ENCODE data around the gene RERE. TPM values are rescaled to one million over a fixed set of nuclear protein-coding genes. Genes with fewer than 3 reads are reported as not detected.

The RERE gene
- polyA plus RNA-seq, 1 of the 3 experiments (the other 2 are of a cell fraction), result 8.1 TPM

DNA sequence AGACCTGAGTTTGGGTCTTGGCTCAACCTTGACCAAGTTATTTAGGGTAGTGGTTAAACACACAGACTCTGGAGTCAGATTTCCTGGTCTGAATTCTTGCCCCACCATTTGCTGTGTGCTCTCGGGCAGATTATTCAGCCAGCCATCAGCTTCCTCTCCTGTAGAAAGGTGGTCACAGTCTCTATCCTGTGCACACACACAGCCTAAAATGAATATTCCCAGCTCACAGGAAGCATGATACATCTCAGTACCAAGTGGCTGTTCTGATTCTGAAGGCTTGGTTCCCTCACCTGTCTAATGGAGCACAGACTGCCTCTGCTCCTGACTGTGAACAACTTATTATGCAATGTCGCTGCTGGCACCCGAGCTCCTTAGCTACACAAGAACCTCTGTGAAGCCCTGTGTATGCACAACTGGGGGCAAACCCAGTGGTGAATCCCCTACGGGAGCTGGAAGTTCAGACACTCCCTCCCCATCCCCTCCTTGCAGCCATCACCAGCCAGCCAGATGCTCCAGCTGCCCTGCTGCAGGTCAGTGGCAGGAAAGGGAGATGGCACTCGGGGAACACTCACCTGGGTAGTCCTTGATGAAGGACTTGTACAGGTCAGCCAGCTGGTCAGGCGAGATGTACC is 47.4 kb upstream of the RERE start:
- peaks cover 91% of the 10 kb centered on the region for H4K20me1 ChIP-seq (ENCODE audit: insufficient read depth)
- no peak overlapping the region for H3K4me3 ChIP-seq (ENCODE audit: low read depth in 2 of 2, low read length in 1 of 2)
- TF ChIP-seq NFIC (IDR thresholded peaks at IDR 0.05; ENCODE audit: borderline replicate concordance), result no peak
- no peak for TF ChIP-seq CHD2 (IDR thresholded peaks at IDR 0.05; ENCODE audit: low read length, partially characterized antibody)
- no peak for TF ChIP-seq SMC3 (IDR thresholded peaks at IDR 0.05; ENCODE audit: low read depth, low read length)
- TF ChIP-seq, protein P1, sequence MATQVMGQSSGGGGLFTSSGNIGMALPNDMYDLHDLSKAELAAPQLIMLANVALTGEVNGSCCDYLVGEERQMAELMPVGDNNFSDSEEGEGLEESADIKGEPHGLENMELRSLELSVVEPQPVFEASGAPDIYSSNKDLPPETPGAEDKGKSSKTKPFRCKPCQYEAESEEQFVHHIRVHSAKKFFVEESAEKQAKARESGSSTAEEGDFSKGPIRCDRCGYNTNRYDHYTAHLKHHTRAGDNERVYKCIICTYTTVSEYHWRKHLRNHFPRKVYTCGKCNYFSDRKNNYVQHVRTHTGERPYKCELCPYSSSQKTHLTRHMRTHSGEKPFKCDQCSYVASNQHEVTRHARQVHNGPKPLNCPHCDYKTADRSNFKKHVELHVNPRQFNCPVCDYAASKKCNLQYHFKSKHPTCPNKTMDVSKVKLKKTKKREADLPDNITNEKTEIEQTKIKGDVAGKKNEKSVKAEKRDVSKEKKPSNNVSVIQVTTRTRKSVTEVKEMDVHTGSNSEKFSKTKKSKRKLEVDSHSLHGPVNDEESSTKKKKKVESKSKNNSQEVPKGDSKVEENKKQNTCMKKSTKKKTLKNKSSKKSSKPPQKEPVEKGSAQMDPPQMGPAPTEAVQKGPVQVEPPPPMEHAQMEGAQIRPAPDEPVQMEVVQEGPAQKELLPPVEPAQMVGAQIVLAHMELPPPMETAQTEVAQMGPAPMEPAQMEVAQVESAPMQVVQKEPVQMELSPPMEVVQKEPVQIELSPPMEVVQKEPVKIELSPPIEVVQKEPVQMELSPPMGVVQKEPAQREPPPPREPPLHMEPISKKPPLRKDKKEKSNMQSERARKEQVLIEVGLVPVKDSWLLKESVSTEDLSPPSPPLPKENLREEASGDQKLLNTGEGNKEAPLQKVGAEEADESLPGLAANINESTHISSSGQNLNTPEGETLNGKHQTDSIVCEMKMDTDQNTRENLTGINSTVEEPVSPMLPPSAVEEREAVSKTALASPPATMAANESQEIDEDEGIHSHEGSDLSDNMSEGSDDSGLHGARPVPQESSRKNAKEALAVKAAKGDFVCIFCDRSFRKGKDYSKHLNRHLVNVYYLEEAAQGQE (IDR thresholded peaks at IDR 0.05; ENCODE audit: low read depth, low read length), result no peak
- no peak for TF ChIP-seq RAD21 (IDR thresholded peaks at IDR 0.05; ENCODE audit: low read length)
- no peak for TF ChIP-seq FOSL2 (IDR thresholded peaks at IDR 0.05; ENCODE audit: borderline replicate concordance, low read depth)
- TF ChIP-seq, protein P2, sequence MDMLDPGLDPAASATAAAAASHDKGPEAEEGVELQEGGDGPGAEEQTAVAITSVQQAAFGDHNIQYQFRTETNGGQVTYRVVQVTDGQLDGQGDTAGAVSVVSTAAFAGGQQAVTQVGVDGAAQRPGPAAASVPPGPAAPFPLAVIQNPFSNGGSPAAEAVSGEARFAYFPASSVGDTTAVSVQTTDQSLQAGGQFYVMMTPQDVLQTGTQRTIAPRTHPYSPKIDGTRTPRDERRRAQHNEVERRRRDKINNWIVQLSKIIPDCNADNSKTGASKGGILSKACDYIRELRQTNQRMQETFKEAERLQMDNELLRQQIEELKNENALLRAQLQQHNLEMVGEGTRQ (IDR thresholded peaks at IDR 0.05; ENCODE audit: borderline replicate concordance, low read depth, low read length), result no peak
- TF ChIP-seq RFX5 (IDR thresholded peaks at IDR 0.05; ENCODE audit: low read length), result no peak
- TF ChIP-seq, protein P3, sequence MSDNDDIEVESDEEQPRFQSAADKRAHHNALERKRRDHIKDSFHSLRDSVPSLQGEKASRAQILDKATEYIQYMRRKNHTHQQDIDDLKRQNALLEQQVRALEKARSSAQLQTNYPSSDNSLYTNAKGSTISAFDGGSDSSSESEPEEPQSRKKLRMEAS (IDR thresholded peaks at IDR 0.05; ENCODE audit: low read depth), result no peak
- TF ChIP-seq TAF1 (IDR thresholded peaks at IDR 0.05; ENCODE audit: borderline replicate concordance, low read depth, low read length), result no peak
- TF ChIP-seq GATA2 (CRISPR knock-in tag; IDR thresholded peaks at IDR 0.05), result no peak
- TF ChIP-seq, protein P4, sequence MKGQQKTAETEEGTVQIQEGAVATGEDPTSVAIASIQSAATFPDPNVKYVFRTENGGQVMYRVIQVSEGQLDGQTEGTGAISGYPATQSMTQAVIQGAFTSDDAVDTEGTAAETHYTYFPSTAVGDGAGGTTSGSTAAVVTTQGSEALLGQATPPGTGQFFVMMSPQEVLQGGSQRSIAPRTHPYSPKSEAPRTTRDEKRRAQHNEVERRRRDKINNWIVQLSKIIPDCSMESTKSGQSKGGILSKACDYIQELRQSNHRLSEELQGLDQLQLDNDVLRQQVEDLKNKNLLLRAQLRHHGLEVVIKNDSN (IDR thresholded peaks at IDR 0.05; ENCODE audit: borderline replicate concordance, low read depth), result no peak
- TF ChIP-seq FOXJ3 (CRISPR knock-in tag; IDR thresholded peaks at IDR 0.05), result no peak
- TF ChIP-seq POLR2AphosphoS5 (IDR thresholded peaks at IDR 0.05; ENCODE audit: low read depth, low read length), result no peak
- TF ChIP-seq ELF1 (IDR thresholded peaks at IDR 0.05), result no peak
- no peak for TF ChIP-seq MEF2A (IDR thresholded peaks at IDR 0.05; ENCODE audit: borderline replicate concordance, low read depth)
- H3K4me2 ChIP-seq, result no peak overlapping the region
- peaks cover 64% of the 10 kb centered on the region for H3K79me2 ChIP-seq (ENCODE audit: insufficient read depth)
- H3K27me3 ChIP-seq (ENCODE audit: insufficient read depth), result no peaks in the 10 kb centered on the region
- peaks cover 0 to 8% of the 10 kb centered on the region in 2 experiments; a peak in 2 of 4 replicates for H3K4me1 ChIP-seq (ENCODE audit: control insufficient read depth in 1 of 2, insufficient read depth in 2 of 2, low read depth in 1 of 2, low read length in 1 of 2)
- H3F3A ChIP-seq (replicated peaks; ENCODE audit: insufficient read depth), result peaks cover 96% of the 10 kb centered on the region
- no peak for DNase-seq
- no peak overlapping the region for H2AFZ ChIP-seq (ENCODE audit: low read depth)
- peak overlapping the region in 1 of 2 experiments; percentile 27; a peak in 1 of 4 replicates for H3K27ac ChIP-seq (ENCODE audit: low read depth in 2 of 2, low read length in 1 of 2)
- H3K36me3 ChIP-seq (replicated peaks in 1 of 2; ENCODE audit: control insufficient read depth in 1 of 2, insufficient read depth in 2 of 2, low read length in 1 of 2), result peaks cover 80 to 86% of the 10 kb centered on the region in 2 experiments
- no peaks in the 10 kb centered on the region for H3K9me3 ChIP-seq
- H3K9ac ChIP-seq, result no peak overlapping the region
- H3K9me2 ChIP-seq, result no peaks in the 10 kb centered on the region
- WGBS (ENCODE audit: low lambda C conversion rate), result 93% methylated on average over 5 of the region's 6 CpGs
- ChIA-PET CTCF (interaction anchor here (0.9 to 10.9 kb wide), 8 partner anchors 9 to 146 kb away, joined by 3 to 107 read pairs (median 3); partner anchors contain the start of gene ENO1), POLR2A (interaction anchor here (3.0 kb wide), 1 partner anchor 13 kb away, joined by 18 read pairs; the partner anchor contains the start of gene ENO1)

All from SK-N-SH (cell line).